GM18508 (cell line): ENCODE results near the gene KDM1B.

ENCODE experiments used
- ATAC-seq: cut with Tn5 transposase; IDR thresholded peaks from one replicate; pipeline ENCODE4 v1.9.1; 2021; ENCODE audit warnings: moderate number of reproducible peaks; ENCODE audit not compliant: insufficient read depth, unreplicated experiment

KDM1B gene

GRCh38 chr6:18259675-18260447 is 104.6 kb downstream of the KDM1B start:
- ATAC-seq = no peak

GRCh38 chr6:18260448-18261106 is 105.4 kb downstream of the KDM1B start:
- peak; percentile 40 for ATAC-seq

- ATAC-seq = no peak
These were observed 106.7 kb downstream of the KDM1B start for GRCh38 chr6:18261877-18262276.

GRCh38 chr6:18262702-18263417 is 107.6 kb downstream of the KDM1B start:
- peak; percentile 60 for ATAC-seq

GRCh38 chr6:18263418-18264218 is 108.4 kb downstream of the KDM1B start:
- ATAC-seq = no peak

- ATAC-seq = no peak
These were observed 109.1 kb downstream of the KDM1B start, which contains the start of gene DEK for GRCh38 chr6:18264219-18264922. DEK (minus strand) TSS chr6:18264530; CDS start chr6:18263987, 543 bp downstream.

GRCh38 chr6:18264923-18265377 is 109.7 kb downstream of the KDM1B start:
- no peak for ATAC-seq

GRCh38 chr6:18265787-18266522 is 110.7 kb downstream of the KDM1B start:
- no peak for ATAC-seq

GRCh38 chr6:18266523-18266912 is 111.3 kb downstream of the KDM1B start:
- ATAC-seq = no peak

- no peak for ATAC-seq
These were observed 112.8 kb downstream of the KDM1B start for GRCh38 chr6:18268066-18268465.

- ATAC-seq = no peak
These were observed 114.0 kb downstream of the KDM1B start for GRCh38 chr6:18269253-18269652.

GRCh38 chr6:18269717-18270116 is 114.5 kb downstream of the KDM1B start:
- no peak for ATAC-seq

GRCh38 chr6:18270216-18270615 is 115.0 kb downstream of the KDM1B start:
- ATAC-seq = no peak
